ENCODE data around the gene SUPT20HL2.
"Not testable (repeated sequence)": the region's sequence is repeated elsewhere in the genome, so short reads cannot be mapped to it uniquely, and the experiment has no call there.

The SUPT20HL2 gene

GRCh38 chrX:24309580-24310374 lies 4.1 kb downstream of the SUPT20HL2 start:
- DNase-seq, result not testable (repeated sequence)

GRCh38 chrX:24308803-24309202 lies 5.1 kb downstream of the SUPT20HL2 start:
- DNase-seq, result not testable (repeated sequence)

- DNase-seq, result no peak
Measured at GRCh38 chrX:24306440-24306839, 7.4 kb downstream of the SUPT20HL2 start.

DNA sequence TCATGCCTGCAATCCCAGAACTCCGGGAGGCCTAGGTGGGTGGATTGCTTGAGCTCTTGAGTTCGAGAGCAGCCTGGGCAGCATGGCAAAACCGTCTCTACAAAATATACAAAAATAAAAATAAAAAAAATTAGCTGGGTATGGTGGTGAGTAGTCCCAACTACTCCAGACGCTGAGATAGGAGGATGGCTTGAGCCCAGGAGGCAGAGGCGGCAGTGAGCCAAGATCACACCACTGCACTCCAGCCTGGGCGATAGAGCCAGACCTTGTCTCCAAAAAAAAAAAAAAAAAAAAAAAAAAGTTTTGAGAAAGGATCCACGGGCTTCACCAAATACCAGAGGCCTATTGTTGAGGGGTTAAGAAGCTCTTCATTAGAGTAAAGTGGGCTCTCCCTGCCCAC lies 8.0 kb downstream of the SUPT20HL2 start:
- DNase-seq, result no peak

GRCh38 chrX:24301806-24302205 lies 12.1 kb downstream of the SUPT20HL2 start:
- no peak for DNase-seq

DNA sequence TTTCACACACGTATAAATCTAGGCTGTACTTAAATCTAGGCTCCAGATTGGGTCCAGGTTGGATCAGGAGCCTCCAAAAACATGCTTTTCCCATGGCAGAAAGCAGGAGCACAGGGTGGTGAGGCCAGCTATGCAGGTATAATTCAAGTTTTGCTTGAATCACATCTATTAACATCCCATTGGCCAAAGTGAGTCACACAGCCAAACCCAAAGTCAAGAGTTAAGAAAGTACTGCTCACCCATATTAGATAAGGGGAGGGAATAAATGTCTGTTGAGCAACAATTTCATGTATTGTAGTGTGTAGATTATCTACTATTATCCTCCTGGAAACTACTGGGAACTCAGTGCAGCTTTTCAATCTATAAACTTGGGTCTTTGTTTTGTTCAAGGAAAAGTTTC lies 12.8 kb downstream of the SUPT20HL2 start:
- no peak for DNase-seq

- no peak for DNase-seq
Measured at GRCh38 chrX:24298191-24298590, 15.7 kb downstream of the SUPT20HL2 start.

DNA sequence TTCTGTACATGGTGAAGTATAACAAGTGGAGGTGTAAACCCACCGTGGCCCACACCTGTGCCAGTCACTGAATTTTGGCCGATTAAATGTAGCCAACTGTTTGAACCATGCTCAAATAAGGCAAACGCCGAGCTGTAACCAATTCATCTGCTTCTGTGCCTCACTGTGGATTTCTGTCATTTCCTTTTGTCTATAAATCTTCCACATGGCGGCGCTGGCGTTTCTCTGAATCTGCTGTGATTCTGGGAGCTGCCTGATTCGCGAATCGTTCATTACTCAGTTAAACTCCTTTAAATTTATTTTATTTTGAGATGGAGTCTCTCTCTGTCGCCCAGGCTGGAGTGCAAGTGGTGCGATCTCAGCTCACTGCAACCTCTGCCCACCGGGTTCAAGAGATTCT lies 19.2 kb downstream of the SUPT20HL2 start:
- peak; percentile 46 for DNase-seq

DNA sequence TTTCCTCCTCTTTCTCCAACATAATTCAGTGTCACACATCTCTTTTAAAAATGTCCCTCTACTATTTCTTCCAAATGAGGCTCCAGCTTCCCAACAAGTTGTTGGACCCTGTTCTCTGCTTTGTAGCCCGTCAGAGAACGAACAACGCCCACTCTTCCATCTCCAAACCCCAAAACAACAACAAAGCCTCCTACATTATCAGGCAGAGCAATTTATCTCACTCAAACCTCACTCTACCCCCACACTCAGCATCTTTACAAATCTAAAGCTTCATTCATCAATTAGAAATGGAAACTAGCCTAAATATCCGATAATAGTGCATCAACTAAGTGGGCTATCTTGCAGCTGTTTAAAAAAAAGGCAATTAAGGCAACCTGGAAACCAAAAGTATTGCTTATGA lies 20.5 kb downstream of the SUPT20HL2 start:
- DNase-seq, result no peak

DNA sequence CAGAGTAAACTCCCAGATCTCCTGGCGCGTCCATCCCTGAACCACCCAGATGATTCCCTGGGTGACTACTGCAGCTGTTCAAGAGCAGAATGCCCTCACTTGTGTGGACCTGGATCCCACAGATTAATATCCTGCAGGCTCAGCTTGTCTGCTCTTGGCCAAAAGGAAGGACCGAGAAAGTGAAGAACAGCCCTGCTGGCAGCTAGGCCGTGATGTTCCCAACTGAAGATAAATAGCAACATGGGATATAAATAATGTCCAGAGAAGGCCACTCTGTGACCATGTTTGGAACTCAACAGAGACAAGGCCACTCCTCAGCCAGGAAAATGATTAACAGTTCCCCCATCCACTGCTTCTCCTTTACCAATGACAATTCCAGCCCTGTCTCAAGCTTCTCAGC lies 21.5 kb downstream of the SUPT20HL2 start:
- no peak for DNase-seq

- no peak for DNase-seq
Measured at GRCh38 chrX:24285082-24285481, 28.8 kb downstream of the SUPT20HL2 start.

DNA sequence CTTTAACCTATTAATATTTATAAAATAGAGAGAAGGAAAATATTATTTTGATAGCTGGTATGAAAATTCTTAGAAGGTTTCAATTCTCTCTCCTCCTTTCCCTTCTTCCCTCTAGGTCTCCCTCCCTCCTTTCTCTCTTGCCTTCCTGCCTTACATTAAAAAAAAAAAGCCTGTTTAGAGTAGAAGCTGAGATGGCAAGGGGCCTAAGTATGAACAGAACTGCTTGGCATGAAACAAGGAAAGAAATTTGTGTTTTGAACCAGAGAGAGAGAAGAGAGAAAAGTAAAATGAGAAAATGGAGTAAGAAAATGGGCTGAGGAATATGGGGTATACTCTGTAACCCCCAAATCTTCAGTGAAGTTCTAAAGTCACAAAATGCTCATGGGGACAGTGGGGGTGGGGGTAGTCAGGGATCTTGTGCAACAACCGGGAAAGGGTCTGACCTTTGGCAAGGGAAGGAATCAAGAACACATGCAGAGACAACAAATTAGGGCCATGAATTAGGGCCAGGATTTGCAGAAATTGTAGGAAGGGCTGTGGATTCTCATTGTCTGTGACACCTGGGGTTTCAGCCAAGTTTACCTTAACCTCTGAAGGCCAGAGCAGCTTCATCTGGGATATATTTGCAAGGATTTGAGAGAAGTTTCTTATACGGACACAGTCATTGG lies 30.6 kb downstream of the SUPT20HL2 start:
- no peak for DNase-seq

DNA sequence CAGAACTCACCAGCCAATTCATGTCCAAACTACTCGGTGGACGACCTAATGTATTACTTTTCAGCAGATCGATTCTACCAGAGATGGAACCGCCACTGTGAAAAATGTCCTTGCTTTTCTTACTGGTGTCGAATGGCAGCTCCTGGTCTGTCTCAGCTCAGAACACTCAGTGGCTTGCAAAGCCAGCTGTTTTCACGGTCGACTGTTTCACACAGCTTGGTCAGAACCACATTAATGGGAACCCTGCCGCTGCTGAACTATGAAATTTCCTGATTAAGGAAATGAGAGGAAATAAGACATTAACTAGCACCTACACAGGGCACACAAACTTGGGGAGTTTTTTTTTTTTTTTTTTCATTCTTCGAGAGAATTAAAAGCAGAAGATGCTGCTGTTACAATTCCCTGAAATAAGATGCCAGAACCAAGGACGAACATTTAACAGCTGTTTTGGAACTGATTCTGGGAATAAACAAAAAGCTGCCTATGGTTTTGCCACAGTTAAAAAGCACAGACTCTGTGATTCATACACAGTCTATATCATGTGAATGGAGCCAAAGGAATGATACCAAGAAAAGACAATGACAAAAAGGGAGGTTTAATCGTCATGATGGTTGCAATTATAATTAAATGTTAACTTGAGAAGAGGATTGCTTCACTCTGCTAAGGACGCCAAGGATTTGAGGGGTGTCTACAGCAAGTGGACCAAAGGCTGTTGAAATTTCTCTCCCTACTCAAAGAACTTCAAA lies 31.3 kb downstream of the SUPT20HL2 start:
- no peak for DNase-seq

DNA sequence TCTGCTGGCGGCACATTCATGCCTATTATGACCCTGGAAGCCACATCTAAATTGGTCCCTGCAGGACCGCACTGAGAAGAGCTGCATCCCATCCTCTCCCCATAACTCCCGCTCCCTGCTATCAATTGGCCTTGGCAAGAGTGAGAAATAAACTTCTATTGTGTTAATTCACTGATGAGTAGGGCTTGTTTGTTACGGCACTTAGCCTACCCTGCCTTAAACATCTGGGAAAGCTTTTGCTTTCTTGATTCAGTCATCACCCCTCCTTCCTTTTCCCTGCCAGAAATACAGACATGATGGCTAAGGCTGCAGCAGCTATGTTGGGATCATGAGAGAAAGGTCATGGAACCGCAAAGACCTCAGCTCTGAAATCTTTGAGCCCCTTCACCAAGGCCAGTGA lies 36.5 kb downstream of the SUPT20HL2 start:
- DNase-seq, result no peak

GRCh38 chrX:24276015-24276414 lies 37.9 kb downstream of the SUPT20HL2 start:
- no peak for DNase-seq

DNA sequence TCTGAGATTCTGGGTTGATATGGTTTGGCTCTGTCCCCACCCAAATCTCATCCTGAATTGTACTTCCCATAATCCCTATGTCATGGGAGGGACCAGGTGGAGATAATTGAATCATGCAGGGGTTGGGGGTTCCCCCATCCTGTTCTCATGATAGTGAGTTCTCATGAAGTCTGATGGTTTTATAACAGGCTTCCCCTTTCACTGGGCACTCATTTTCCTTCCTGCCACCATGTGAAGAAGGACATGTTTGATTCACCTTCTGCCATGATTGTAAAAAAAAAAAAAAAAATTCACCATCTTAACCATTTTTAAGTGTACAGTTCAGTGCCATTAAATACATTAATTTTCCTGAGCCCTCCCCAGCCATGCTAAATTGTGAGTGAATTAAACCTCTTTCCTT lies 42.6 kb downstream of the SUPT20HL2 start:
- no peak for DNase-seq

GRCh38 chrX:24268786-24269185 lies 45.1 kb downstream of the SUPT20HL2 start:
- DNase-seq, result no peak

DNA sequence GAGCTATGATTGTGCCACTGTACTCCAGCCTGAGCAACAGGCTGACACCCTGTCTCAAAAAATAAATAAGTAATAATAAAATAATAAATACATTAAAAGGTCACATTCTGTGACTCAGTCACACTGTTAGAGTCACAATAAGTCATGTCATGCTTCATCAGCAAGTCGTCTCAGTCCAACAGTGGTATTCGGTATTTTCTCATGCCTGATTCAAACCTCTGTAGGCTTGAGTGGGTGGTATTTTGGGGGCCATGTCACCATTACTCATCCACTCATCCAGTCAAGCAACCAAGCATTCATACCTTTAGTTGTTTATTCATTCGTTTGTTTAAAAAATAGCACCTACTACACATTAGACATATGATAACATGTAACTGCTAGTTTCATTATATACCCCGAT lies 46.9 kb downstream of the SUPT20HL2 start:
- DNase-seq, result no peak

DNA sequence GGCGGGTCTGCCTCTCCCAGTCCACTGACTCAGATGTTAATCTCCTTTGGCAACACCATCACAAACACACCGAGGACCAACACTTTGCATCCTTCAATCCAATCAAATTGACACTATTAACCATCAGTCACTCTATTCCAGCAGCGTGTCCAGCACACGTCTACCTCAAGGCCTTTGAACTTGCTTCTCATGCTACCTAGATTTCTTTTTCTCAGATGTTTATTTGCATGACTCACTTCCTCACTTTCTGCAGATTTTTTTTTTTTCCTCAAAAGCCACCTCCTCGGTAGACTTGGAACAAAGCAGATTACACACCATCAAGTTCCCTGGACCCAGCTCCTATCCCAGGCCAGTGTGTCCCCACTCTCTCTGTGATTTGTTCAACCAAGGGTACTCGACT lies 49.5 kb downstream of the SUPT20HL2 start:
- DNase-seq, result no peak

DNA sequence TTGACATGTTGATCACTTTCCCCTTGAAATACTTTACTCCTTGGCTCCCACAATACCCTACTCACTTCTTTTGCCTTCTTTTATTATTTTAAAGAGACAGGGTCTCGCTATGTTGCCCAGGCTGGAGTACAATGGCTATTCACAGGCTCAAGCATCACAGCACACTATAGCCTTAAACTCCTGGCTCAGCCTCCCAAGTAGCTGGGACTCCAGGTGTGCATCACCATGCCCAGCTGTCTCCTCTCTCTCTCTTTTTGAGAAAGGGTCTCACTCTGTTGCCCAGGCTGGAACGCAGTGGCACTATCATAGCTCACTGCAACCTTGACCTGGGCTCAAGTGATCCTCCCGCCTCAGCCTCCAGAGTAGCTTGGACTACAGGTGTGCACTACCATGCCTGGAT lies 51.6 kb downstream of the SUPT20HL2 start:
- DNase-seq, result no peak

All from stimulated activated CD8-positive, alpha-beta memory T cell treated with anti-CD3 and anti-CD28 coated beads, Interleukin-4, amount 100 ng/mL, for 48 hours (primary cell).